CD4-positive, alpha-beta T cell treated with Interleukin-15 for 4 hours (primary cell): ENCODE measurements around the gene SAPCD1.

Source experiments
- DNase-seq: peaks from one replicate; pipeline ENCODE4 v3.0.0-alpha.2; 2020; ENCODE audit warnings: low spot score

SAPCD1 gene

DNA sequence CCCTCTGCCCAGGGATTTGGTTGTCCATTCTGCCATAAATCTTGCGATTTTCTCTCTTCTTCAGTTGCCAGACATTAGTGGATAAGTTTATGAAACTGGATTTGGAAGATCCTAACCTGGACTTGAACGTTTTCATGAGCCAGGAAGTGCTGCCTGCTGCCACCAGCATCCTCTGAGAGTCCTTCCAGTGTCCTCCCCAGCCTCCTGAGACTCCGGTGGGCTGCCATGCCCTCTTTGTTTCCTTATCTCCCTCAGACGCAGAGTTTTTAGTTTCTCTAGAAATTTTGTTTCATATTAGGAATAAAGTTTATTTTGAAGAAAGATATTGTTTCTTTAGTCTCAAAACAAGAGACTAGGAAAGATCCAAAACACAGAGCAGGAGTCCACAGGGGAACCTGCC, at the start of gene SAPCD1:
Gene SAPCD1 (plus strand): TSS at position 301 of the 400 bp plus-strand sequence. CDS start 399 bp downstream, outside the sequence.
- no peak for DNase-seq

DNA sequence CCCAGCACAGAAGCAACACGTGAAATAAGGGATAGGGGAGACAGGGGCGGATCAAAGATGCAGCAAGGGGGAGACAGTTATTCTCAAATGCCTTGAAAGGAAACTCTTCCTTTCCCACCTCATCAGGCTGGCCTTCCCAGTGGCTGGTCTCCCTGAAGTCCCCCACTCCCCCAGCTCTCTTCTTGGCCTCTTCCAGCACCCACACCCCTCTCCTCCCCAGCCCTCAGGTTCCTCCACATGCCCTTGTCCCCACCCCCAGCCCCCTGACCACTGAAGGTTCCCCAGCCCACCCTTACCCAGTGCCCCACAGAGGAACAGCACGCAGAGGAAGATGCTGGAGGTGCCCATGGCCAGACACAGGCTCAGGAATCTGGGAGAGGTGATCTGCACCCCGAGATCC, 49.0 kb upstream of the SAPCD1 start:
- no peak for DNase-seq

- DNase-seq: no peak
These were observed 48.3 kb upstream of the SAPCD1 start for GRCh38 chr6:31713991-31714684.

- DNase-seq: no peak
These were observed 47.2 kb upstream of the SAPCD1 start, which contains the start of gene LY6G6D for GRCh38 chr6:31715022-31715958. TSS of gene LY6G6D (plus strand) at chr6:31715348. CDS start at chr6:31715356, 8 bp downstream.

DNA sequence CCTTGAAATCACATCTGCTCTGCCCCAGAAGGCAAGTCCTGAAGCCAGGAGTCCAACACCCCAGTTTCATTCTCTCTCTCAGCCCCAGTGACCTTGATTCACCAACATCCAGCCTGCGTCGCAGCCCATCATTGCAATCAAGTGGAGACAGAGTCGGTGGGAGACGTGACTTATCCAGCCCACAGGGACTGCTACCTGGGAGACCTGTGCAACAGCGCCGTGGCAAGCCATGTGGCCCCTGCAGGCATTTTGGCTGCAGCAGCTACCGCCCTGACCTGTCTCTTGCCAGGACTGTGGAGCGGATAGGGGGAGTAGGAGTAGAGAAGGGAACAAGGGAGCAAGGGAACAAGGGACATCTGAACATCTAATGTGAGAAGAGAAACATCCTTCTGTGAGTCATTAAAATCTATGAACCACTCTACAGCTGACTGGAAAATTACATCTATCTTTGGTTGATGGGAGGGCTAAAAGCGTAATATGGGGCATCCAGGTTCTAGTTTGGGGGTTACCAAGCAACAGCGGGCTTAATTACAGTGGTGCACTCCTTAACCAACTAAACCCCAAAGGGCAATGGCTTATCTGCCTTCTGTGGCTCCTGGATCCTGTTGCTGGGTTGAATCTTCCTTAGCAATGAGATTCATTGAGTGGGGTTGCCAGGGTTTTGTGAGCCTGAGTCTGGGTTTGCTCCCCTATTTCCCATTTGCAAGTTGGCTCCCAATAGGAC, 44.8 kb upstream of the SAPCD1 start:
- no peak for DNase-seq

DNA sequence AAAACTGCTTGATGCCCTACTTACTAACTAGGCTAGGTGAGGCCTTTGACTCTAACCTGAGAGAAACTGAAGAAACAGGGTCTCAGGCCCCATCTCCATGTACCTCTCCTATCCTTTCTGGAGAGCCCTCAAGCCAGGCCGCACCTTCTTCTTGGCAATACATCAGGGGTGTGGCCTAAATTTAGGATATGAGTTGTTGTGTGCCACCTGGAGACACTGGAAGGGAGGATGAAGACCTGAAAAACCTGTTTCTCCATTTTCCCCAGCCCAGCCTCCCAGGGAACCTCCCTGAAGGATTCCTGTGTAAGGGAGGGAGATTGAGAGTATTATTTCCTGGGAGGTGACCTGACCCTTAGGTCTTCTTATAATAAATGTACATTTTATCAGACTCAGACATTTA, 44.2 kb upstream of the SAPCD1 start:
- DNase-seq: no peak

GRCh38 chr6:31719001-31719400, 43.5 kb upstream of the SAPCD1 start:
- no peak for DNase-seq

- DNase-seq: no peak
These were observed 42.2 kb upstream of the SAPCD1 start for GRCh38 chr6:31720196-31720770.

DNA sequence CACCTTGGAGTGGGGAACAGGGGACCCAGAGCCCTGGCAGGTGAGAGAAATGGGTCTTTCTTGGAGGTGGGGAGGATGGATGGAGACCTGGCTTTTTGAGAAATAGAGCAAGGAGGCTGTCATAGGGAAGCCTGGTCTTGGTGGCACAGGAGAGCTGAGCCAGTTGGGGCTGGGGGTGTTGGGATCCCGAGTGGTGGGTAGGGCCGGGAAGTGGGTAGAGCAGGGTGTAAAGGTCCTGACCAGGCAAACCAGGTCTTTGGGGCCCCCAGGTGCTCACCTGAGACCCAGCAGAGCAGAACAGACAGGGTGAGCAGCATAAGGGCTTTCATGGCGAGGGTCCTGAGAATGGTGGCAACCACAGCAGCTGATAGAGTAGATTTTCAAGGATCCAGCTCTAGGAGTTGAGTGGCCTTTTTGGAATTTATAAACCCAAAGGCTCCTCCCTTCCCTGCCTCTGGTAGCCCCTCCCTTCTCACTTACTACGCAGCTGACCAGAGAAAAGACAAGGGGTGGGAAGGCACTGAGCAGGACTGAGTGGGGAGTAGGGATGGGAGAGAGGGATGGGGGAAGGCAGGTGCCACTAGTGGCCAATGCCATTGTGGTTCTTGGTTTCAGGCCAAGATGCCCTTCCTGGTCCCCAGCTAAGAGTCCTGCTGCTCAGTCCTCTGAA, 41.0 kb upstream of the SAPCD1 start, which contains the start of gene LY6G6C:
Gene LY6G6C (minus strand): TSS at position 396 of the 670 bp plus-strand sequence. CDS start 67 bp downstream, at position 329.
- DNase-seq: no peak

DNA sequence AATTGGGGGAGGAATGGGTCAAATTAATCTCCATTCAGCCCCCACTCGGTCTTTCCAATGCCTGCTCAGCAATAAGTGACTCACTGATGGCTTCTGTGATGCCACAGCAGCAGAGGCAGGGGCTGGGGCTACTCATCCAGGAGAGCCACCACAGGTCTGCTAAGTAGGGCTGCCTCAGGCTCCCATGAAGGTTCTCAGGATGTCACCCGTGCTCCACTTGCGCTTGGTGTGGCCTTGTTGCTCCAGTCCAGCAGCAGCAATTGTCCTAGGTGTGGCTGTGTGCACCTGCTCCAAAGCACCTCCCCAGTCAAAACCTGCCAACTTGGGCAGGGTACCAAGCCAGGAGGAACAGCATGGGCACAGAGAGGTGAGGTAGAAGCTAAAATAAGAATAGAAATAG, 40.3 kb upstream of the SAPCD1 start:
- DNase-seq: no peak

DNA sequence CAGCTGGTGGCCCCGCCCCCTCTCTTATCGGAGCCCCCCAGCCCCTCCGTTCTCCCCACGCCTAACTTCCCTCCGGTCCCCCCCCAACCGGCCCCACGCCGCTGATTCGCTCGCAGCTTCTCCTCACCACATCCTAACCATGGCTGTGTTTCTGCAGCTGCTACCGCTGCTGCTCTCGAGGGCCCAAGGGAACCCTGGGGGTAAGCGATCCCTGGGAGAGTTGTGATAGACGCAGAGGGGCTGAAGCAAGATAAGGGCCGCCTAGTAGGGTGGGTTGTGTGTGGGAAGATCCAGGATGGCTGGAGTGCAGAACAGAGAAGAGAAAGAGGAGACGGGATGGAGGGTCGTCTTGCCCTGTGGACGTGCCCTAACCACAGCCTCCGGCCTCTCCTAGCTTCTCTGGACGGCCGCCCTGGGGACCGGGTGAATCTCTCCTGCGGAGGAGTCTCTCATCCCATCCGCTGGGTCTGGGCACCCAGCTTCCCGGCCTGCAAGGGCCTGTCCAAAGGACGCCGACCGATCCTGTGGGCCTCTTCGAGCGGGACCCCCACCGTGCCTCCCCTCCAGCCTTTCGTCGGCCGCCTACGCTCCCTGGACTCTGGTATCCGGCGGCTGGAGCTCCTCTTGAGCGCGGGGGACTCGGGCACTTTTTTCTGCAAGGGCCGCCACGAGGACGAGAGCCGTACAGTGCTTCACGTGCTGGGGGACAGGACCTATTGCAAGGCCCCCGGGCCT, 39.0 kb upstream of the SAPCD1 start, which contains the start of gene MPIG6B:
Gene MPIG6B (plus strand): TSS at position 129 of the 735 bp plus-strand sequence. CDS start 11 bp downstream, at position 140.
- no peak for DNase-seq

DNA sequence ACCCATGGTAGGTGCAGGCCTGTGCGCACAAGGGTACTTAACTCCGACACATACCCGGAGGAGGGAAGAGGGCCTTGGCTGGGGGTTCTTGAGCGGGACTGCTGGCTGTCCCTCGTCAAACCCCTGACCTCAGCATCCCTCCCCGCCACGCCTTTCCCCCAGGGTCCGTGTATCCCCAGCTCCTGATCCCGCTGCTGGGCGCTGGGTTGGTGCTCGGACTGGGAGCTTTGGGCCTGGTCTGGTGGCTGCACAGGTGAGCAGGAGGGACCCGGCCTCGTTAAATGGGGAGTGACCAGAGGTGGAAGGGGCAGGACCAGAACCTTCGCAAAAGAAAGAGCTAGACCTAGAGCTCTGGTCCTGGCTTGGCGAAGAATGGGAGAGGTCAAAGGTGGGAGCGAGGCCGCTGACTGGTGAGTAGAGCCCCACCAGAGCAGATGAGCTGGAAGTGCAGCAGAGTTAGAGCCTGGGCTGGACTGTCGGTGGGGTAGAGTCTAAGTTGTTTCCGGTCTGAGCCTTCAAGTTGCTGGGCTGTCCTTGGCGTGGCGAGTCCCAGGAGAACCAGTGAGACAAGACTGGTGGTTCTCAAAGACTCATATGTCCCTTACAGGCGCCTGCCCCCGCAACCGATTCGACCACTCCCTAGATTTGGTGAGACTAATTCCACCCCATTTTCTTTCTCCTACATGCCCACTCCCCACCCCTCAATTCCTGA, 38.3 kb upstream of the SAPCD1 start:
- DNase-seq: no peak

DNA sequence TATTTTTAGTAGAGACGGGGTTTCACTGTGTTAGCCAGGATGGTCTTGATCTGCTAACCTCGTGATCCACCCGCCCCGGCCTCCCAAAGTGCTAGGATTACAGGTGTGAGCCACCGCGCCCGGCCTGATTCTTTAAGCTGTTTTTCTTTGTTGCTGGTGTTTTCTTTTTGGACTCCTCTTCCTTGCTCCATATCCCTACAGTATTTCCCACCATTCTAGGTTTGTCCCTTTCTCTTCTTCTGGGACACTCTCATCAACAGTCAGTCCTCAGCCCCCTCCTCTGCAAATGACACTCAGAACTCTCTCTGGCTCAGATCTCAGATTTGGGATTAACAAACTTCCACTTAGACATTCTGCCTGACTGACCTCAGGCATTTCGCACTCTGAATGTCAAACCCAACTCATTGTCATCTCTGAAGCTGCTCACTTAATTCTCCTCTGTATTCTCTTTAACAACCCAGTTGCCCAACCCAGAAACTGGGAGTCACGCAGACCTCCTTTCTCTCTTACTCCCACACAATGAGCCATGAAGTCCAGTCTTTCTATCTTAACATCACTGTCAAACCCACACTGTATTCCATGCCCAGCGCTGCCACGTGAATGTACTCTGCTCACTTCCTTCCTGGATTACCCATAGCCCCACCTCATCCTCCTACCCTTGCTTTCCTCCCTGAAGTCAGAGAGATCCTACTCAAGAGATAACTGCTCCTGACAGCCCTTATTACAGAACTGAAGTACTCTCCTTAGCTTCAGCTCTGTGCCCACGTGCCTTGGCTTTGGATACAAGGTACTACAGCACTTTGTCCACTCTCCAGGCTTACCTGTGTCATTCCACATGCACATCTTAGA, 36.7 kb upstream of the SAPCD1 start:
- no peak for DNase-seq

DNA sequence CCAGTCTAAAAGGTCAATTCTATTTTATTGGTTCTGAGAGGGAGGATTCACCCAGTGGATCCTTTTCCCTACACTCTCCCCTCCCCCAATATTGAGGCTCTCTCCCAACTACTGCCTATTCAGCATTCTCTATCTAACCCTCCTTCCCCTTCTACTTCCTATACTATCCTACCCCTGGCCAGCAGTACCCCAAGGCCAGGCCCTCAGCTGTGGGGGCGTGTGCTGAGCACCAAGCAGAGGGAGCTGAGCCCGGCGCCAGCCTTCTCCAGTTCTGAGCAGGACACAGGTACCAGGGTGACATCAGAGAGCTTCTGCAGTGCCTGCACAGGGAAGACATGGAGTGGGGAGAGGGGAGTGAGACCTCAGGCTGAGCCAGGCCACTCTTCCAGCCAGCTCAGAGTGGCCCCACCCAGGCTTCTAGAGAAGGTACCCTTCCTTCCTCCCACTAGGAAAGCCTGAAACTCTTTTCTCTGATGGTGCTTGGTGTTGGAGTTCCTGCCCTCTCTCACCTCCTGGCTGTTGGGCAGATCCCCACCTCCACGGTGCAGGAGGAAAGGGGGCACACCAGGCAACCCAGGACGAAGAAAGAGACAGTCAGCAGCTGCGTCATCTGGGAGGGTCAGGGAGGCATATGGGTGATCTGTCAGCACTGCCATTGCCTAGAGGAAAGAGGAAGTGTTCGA, 35.3 kb upstream of the SAPCD1 start:
- no peak for DNase-seq

DNA sequence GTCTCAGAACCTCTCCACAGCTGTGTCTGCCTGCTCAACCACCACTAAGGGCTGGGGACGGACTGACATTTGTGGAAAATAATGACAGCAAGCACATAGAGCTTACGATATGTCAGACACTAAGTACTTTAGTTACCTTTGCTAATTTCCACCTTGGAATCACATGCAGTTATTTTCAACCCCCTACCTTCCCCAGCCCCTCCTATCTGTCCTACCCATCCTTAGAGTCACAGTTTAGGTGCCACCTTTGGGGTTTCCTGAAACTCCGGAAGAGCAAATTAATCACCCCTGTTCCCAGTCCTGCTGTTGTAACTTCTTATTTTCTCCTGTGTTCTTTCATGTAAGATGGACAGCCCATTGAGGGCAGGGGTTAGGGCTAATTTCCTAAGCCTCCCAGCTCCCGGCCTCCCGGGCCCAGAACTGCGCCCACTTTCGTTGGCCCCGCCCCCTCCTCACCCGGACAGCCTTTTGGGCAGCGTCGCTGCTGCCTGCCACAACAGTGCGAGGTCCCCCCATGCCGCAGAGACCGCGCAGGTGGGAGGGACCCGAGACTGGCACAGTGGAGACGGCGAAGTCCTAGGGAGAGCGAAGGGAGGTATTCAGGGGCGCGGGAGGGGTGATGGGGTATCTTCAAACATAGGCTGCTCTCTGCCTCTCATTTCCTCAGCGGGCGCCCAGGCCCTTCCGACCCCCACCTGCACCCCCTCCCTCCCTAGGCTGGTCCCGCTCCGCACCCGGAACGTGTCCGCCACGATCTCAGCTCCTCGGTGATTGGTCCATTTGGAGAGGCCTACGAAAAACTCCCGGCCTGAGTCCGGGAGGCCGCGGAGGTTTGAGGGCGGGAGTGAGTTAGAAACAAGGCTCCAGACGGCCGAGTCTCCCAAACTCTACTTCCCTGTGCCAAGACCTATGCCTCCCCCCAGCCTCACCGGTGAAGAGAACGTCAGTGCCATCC, 34.5 kb upstream of the SAPCD1 start:
- DNase-seq: no peak

- DNase-seq: no peak
These were observed 33.5 kb upstream of the SAPCD1 start, which contains the start of gene DDAH2 for GRCh38 chr6:31728767-31729514. TSS of gene DDAH2 (minus strand) at chr6:31729299. CDS start at chr6:31729161, 138 bp downstream.
